Testis (tissue), 3 donors: ENCODE data around the gene PEA15. TPM values are rescaled to one million over a fixed set of nuclear protein-coding genes. Genes with fewer than 3 reads are reported as not detected.

Experiments
- DNase-seq: peaks from one replicate; pipeline ENCODE4 v3.0.0-alpha.2; 2019
- H3K27ac ChIP-seq, 2 donors: fragments of 200-600 bp; sonication (generic); one replicate each; pipeline ENCODE4 v1.5.1; 2019
- H3K27me3 ChIP-seq: fragments of 200-600 bp; sonication (generic); one replicate; pipeline ENCODE4 v1.5.1; 2019
- H3K36me3 ChIP-seq: fragments of 200-600 bp; sonication (generic); one replicate; pipeline ENCODE4 v1.5.1; 2017; ENCODE audit warnings: low read depth; ENCODE audit errors: missing control alignments
- H3K4me1 ChIP-seq: fragments of 200-600 bp; sonication (generic); one replicate; pipeline ENCODE4 v1.5.1; 2019
- H3K4me3 ChIP-seq, 2 donors: fragments of 200-600 bp; sonication (generic); one replicate each; pipeline ENCODE4 v1.5.1; 2017 to 2019
- H3K9me3 ChIP-seq: fragments of 200-600 bp; sonication (generic); one replicate; pipeline ENCODE4 v1.5.1; 2017
- POLR2A ChIP-seq: fragments of 450-650 bp; IDR thresholded peaks from one replicate; pipeline ENCODE4 v1.6.1; 2017; ENCODE audit warnings: antibody characterized with exemption, mild to moderate bottlenecking, moderate library complexity
- WGBS, 2 donors: methylation state at CpG; one replicate each; pipeline ENCODE4 v1.1.5; 2018; 5-methylcytosine and 5-hydroxymethylcytosine counted together
- intact Hi-C: fragments of 100-400 bp; cut with DNase I; formaldehyde crosslinking; loops from one replicate; pipeline ENCODE4 v1.15.1; 2023; ENCODE audit warnings: low total_unique reads
- polyA plus RNA-seq: library from polyadenylated mRNA; stranded (reverse); fragments of 350-450 nt; fragmentation: Illumina TruSeq; extraction: RNeasy Lipid Tissue Mini Kit (QIAGEN cat#74804); gene quantifications from one replicate; pipeline ENCODE4 v1.2.3, GENCODE V29; 2014; ENCODE audit warnings: low read depth, low replicate concordance; ENCODE audit not compliant: insufficient read depth
- total RNA-seq, 2 donors: library from RNA; depleted of rRNA; stranded (reverse); fragments of >200 nt; gene quantifications; one replicate each; pipeline ENCODE4 v1.2.3, GENCODE V29; 2016
- TF ChIP-seq, protein P1 (sequence below), 3 experiments: fragments of 450-650 bp in 2 of 3; fragments of 200-600 bp in 1 of 3; sonication (generic) in 1 of 3; IDR thresholded peaks; one replicate each; pipeline ENCODE4 v1.5.1; 2016 to 2019; ENCODE audit warnings: antibody characterized with exemption in 3 of 3, mild to moderate bottlenecking in 2 of 3, moderate library complexity in 1 of 3

PEA15 gene
- total and polyA plus RNA-seq, 3 donors from 2014 or later, result 168 to 421 (median 229) TPM

DNA sequence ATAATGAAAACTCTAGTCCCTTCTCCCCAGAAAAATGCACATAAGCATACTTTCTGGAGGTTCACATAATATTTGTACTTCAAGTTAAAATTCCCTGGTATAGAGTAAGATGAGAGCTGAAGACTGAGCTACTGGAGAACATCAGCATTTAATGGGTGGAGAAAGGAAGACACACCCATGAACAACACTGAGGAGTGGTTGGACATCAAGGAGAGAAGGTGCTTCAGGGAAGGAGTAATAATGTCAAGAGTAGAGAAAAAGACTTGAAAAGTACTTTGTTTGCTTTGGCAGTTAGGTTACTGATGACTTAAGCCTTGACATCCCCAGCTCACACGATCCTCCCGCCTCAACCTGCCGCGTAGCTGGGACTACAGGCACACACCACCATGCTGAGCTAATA is 21.9 kb downstream of the PEA15 start:
- WGBS, 2 donors, result 86 to 91% methylated on average over 4 of the region's 4 CpGs
- TF ChIP-seq, protein P1, sequence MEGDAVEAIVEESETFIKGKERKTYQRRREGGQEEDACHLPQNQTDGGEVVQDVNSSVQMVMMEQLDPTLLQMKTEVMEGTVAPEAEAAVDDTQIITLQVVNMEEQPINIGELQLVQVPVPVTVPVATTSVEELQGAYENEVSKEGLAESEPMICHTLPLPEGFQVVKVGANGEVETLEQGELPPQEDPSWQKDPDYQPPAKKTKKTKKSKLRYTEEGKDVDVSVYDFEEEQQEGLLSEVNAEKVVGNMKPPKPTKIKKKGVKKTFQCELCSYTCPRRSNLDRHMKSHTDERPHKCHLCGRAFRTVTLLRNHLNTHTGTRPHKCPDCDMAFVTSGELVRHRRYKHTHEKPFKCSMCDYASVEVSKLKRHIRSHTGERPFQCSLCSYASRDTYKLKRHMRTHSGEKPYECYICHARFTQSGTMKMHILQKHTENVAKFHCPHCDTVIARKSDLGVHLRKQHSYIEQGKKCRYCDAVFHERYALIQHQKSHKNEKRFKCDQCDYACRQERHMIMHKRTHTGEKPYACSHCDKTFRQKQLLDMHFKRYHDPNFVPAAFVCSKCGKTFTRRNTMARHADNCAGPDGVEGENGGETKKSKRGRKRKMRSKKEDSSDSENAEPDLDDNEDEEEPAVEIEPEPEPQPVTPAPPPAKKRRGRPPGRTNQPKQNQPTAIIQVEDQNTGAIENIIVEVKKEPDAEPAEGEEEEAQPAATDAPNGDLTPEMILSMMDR (IDR thresholded peaks at IDR 0.05), result no peak
- TF ChIP-seq POLR2A, result no peak
- no peak overlapping the region for H3K4me3 ChIP-seq
- intact Hi-C loops, result no loop called here
- H3K27ac ChIP-seq, result no peak overlapping the region
- no peaks in the 10 kb centered on the region for H3K9me3 ChIP-seq
- no peaks in the 10 kb centered on the region for H3K4me1 ChIP-seq
- no peaks in the 10 kb centered on the region for H3K36me3 ChIP-seq
- H3K27me3 ChIP-seq, result no peaks in the 10 kb centered on the region
- no peak for DNase-seq

DNA sequence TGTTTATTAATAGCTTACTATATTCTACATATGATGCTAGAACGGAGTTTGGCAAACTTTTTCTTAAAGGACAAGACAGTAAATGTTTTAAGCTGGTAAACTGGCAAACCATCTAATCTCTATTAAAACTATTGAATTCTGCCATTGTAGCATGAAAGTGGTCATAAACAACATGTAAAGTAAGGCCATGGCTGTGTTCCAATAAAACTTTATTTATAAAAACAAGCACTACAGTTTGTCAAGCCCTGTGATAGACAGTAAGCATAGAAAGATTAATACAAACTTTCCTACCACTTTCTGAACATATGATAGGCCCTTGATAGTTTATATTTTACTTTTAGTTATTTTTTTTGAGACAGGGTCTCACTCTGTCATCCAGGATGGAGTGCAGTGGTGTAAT is 22.4 kb downstream of the PEA15 start:
- H3K4me1 ChIP-seq, result no peaks in the 10 kb centered on the region
- no peaks in the 10 kb centered on the region for H3K27me3 ChIP-seq
- no peak overlapping the region for H3K4me3 ChIP-seq
- no peaks in the 10 kb centered on the region for H3K36me3 ChIP-seq
- intact Hi-C loops, result no loop called here
- TF ChIP-seq POLR2A, result no peak
- TF ChIP-seq, protein P1 (IDR thresholded peaks at IDR 0.05), result no peak
- no peak for DNase-seq
- no peak overlapping the region for H3K27ac ChIP-seq
- no peaks in the 10 kb centered on the region for H3K9me3 ChIP-seq
- WGBS, 2 donors, result 88 to 96% methylated on average over 1 of the region's 1 CpG

DNA sequence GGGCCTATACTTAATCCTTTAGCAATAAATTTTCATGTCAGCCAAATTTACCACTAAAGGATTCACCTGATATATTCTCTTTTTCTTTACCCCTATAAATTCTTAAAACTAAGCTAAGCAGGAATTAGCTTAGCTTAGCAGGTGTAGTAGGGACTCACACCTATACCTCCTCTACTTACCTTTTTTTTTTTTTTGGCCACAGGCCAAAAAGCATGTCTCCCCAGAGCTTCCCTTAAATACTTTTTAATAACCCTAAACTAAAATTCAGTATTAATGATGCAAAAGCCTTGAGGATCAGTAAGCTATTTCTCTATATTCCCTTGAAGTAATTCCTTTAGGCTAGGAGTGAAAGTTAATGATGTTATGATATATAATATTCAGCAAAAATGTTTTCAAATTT is 23.2 kb downstream of the PEA15 start:
- DNase-seq, result no peak
- Histone ChIP-seq H3K4me3 (no peak overlapping the region), H3K4me1 (no peaks in the 10 kb centered on the region), H3K9me3 (no peaks in the 10 kb centered on the region), H3K27me3 (no peaks in the 10 kb centered on the region), H3K36me3 (no peaks in the 10 kb centered on the region), H3K27ac (no peak overlapping the region)
- TF ChIP-seq POLR2A, result no peak
- TF ChIP-seq, protein P1 (IDR thresholded peaks at IDR 0.05), result no peak
- intact Hi-C loops, result no loop called here

DNA sequence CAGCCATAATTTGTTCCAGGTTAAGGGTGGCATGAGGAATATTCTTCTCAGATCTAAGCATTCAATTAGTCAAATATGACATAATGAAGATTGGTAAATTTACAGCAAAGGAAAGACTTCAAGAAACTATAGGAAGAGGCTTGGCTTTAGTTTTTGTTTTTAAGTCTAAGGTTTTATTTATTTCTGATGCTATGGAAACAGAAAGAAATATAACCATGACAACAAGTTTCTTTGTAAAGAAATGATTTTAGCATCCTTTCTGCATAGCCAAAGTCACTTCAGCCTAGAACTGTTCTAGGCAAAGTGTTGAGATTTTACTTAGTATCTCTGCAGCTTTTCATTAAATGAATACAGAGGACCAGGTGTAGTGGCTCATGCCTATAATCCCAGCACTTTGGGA is 27.7 kb downstream of the PEA15 start:
- Histone ChIP-seq H3K27ac (no peak overlapping the region), H3K9me3 (no peaks in the 10 kb centered on the region), H3K27me3 (no peaks in the 10 kb centered on the region), H3K36me3 (no peaks in the 10 kb centered on the region), H3K4me3 (no peak overlapping the region), H3K4me1 (no peaks in the 10 kb centered on the region)
- TF ChIP-seq, protein P1 (IDR thresholded peaks at IDR 0.05), result no peak
- TF ChIP-seq POLR2A, result no peak
- no peak for DNase-seq
- intact Hi-C loops, result no loop called here

DNA sequence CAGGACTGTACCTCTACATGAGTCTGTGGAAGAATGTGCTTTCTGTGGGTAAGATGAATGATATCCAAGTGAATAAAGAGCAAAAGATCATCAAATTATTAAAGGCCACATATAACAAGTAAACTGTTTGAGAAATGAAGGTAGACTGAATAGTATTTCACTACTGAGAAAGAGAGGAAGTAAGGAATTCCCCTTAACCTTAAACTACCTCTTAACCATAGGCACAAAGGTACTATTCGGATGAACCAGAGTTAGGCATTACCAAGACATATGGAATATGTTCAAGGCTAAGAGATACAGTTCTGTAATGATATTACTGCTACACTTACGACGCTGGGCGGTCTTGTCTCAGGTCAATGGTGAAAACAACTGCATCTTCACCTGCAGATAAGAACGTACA is 31.6 kb downstream of the PEA15 start:
- H3K9me3 ChIP-seq, result no peaks in the 10 kb centered on the region
- intact Hi-C loops, result no loop called here
- no peak for DNase-seq
- TF ChIP-seq, protein P1 (IDR thresholded peaks at IDR 0.05), result no peak
- no peak for TF ChIP-seq POLR2A
- H3K27ac ChIP-seq, result no peak overlapping the region
- no peaks in the 10 kb centered on the region for H3K36me3 ChIP-seq
- 81 to 89% methylated on average over 5 of the region's 5 CpGs for WGBS, 2 donors
- H3K27me3 ChIP-seq, result no peaks in the 10 kb centered on the region
- no peak overlapping the region for H3K4me3 ChIP-seq
- no peaks in the 10 kb centered on the region for H3K4me1 ChIP-seq
